HCEC 1CT (cell line): Measurements from ENCODE around the gene SOX5.
"Not testable (repeated sequence)": the region's sequence is repeated elsewhere in the genome, so short reads cannot be mapped to it uniquely, and the experiment has no call there.

Experiments used
- DNase-seq: peaks from one replicate; pipeline ENCODE4 v3.0.0-alpha.2; 2017

SOX5 gene

DNA sequence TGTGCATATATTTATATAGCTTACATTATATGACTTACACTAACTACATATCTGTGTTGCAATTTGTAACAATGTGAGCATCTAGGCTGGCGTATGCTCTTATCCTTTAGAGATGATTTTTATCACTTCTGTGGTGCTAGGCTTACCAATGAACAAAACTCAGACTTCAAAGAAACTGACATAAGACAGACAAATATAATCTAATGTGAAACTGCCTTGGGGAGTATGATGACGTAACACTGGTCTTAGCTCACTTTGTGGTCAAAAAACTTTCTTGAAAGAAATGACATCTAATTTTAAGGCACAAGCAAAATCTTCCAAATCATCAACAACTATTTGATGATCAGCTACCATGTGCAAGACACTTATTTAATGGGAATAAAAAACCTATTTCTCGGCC lies 50.0 kb downstream of the SOX5 start:
- no peak for DNase-seq

DNA sequence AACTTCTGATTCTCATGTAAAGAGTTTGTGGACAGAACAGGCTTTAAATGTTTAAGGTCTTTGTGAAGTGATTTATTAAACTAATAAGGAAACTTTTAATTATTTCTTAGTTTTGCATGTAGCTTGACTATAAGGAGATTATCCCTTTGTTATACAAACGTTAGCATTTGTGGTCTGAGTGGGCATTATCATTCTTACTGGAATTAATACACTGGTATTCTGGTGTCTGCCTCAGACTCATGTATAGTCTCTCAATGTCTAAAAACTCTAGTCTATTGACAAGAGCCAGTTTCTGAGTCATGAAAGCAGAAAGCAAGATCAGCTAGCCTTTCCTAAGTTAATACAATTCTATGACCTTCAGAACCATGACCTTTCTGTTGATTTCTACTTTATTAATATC lies 51.3 kb downstream of the SOX5 start:
- DNase-seq, result no peak

DNA sequence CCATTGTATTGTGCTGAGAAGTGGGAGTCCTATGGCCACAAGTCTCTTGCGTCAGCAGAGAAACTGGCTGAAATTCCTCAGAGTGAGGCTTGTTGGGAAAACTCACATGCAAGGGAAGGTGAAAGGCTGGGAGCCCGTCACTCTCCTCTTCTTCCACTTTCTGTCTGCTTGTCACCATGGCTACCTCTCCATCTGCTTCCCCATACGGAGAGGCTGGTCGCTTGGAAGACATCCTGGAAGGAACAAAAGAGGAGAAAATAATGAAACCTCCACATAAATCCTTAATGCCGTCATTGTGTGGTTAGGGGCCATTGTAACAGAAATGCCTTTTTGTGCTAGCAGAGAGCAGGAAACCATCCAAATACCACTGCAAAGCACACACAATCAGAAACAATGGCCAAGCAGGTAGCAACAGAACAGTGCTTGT lies 53.7 kb downstream of the SOX5 start:
- no peak for DNase-seq

DNA sequence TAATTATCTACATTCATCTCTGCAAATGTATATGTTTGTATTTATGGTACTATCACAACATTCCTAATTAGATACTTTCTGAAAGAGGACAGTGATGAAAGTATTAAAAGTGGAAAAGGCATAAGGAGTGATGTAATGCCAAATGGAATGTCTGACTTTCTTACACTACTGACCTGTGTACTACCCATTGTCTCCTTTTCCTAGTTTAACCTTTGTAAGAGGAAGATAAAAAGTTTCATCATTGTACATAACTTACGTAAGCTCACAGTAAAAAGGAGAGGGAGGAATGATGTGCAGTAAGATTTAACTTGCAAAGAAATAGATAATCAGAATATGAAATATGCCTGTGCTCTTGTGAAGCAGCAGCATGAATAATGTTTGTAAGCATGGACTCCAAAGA lies 55.9 kb downstream of the SOX5 start:
- no peak for DNase-seq

DNA sequence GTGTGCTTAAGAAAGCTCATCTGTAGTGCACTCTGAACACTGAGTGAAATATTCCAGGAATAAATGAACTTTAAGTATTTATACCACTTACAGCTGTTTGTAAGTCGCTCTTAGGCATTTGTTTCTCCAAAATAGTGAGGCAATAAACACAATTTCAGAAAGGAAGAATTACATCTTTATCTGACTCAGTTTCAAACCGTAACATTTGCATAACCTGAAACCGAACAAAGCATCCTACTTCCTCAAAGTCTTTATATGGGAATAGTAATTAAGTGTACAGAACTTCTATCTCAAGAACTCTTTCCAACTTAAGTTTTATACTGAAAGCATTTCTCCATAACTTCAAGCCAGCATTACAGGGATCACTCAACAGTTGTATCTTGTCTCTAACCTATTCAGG lies 58.4 kb downstream of the SOX5 start:
- no peak for DNase-seq

DNA sequence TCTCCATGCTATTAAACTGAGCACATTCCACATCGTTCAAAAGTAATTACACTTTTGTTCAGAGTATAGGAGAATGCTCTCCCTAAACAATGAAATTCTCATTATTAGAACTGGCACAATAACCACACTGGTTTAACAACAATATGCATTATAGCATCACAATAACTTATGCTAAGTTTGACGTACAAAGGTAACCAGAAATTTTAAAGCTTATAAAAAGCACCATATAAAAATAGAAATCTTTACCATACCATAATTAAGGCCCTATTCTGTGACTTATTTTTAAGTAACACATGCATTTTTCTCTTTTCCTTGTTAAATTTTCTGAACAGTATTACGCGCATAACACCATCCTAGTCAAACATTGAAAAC lies 60.4 kb downstream of the SOX5 start:
- no peak for DNase-seq

DNA sequence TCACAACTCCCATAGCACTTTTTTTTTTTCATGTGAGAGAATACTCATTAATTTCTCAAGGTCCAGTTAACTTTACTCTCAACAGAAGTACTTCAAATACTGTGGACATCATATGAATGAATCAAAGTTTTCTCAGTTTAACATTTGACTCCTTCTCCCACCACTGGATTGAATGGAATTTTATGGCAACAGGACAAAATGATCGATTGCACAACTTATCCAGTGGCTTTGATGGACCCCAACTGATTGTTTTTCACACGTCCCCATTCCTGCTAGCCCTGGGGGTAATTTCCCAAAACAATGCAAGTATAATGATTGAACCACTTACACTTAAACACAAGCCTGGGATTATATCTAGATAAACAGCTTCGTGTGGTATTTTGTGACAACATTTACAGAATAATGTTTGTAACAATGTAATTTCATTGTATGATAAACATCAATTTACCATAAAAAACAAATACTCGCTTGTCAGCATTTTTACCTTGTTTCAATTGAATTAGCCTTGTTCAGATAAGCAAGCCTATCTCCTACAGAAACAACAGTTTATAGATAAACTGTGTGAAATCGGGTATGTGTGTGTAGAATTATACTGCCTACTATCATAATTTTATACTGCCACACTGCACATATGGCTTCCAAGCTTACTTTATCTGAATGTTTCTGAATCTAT lies 60.9 kb downstream of the SOX5 start:
- no peak for DNase-seq

DNA sequence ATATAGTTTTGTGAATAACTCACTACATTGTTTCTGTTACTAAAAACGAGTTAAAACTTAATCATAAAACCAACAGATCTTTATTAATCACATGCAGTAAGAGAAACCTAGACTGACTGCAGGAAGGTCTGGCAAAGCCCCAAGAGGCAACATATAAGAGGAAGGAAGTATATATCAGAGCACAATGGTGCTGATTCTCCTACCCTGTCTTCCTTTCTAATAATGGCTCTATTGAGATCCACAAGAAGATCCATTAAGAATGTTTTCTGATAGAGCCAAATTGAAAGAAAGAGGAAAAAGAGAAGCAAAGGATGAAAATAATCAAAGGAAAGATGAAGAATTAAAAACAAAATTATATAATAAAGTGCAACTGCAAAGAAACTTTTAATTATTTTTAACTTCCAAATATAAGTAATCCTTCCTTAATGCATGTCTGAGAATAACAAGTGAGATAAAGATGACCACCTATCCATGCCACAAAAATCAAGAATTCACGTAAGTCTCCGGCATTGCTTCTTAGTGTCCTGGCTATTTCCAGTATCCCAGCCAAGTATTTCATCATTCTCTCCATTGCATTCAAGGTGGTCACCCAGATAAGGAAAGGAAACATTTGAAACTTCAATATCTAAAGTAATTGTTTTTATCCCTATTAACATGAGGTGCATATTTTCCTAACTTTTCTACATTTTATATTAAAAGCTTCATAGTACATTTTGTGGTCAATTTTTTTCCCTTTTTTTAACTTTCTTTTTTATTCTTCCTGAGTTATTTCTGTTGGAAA lies 62.2 kb downstream of the SOX5 start:
- no peak for DNase-seq

DNA sequence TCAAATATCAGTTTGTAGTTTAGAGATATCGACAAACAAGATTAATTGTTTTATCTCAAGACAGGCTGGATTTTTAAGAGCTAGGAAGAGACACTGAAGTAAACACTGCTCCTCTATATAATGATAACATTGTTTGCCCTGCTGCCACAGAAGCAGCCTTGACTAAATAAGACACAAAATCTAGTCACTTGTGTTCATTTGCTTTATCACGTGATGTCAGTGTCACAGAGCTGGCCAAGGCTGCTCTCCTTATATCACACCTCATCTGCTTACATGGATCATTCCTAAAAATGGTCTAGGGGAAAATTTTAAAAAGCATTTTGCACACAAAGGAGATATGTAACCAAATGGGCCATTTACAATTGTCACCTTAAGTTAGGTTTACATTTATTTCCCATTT lies 64.1 kb downstream of the SOX5 start:
- no peak for DNase-seq

DNA sequence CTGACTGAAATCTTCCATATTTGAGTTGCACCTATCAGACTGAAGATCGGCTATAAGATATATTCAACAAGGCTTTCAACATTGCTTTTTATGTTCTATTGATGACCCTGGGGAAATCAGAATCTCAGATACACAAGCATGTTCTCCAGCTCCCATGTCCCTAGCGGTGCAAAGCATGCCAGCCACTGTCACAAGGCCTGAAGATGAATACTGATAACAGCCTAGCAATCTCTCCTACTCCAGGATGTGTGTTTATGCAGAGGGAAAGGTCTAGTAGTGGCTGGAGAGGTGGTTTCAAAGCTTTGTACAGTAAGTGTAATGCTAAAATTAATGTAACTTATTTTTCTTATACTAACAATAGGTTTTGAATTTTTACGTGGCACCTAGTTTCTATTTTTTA lies 64.6 kb downstream of the SOX5 start:
- no peak for DNase-seq

DNA sequence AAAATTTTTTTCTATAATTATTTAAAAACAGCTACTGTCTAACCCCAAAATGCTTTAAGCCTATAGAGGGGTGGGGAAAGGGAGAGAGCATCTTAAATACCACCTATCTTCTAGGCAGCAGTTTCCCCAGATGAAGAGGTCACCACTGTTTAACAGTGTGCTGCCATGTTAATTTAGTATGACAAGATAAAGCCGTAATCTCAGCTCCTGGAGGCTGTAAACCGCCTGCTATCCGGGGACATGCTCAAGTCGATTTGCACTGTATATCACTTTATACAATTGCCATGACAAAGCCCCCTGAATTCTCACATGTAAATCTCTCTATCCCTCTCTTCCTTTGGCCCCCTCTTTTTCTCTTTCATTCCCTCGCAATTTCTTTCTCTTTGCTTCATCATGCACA lies 68.5 kb downstream of the SOX5 start:
- DNase-seq, result no peak

DNA sequence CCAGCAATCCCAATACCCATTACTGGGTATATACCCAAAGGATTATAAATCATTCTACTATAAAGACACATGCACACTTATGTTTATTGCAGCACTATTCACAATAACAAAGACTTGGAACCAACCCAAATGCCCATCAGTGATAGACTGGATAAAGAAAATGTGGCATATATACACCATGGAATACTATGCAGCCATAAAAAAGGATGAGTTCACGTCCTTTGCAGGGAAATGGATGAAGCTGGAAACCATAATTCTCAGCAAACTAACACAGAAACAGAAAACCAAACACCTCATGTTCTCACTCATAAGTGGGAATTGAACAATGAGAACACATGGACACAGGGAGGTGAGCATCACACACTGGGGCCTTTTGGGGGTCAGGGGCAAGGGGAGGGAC lies 72.9 kb downstream of the SOX5 start:
- not testable (repeated sequence) for DNase-seq

DNA sequence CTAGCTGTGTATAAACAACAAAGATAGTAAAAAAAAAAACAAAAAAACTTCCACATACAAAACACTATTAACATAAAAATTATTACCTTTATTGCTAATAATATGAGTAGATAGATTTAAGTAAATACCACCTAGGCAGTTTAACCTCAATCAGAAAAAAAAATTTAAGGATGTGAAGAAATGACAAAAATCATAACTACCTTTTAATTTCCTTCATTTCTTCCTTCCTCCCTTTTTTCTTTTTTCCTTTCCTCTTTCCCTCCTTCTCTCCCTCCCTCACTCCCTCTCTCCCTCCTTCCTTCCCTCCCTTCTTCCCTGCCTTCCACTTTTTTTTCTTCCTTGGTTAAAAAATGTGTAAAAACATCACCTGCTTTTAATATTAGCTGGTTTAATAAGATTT lies 81.7 kb downstream of the SOX5 start:
- DNase-seq, result no peak

DNA sequence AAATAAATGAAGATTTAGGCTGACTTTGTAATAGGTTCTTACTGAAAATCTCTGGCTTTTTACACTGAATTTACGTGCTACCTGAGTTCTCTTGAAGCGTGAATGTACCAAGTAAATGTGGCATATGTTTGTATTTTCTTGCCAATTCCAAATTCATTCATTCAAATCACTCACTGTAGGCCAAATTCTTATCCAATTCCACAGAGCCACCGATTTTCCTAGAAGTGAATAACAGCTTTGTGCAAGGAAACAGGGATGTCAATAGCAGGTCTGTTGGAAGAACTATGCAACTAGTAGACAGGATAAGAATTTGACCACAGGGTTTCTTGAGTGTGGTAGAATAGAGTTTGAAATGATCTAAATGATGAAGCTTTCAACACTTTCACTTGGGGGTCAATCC lies 86.8 kb downstream of the SOX5 start:
- no peak for DNase-seq

DNA sequence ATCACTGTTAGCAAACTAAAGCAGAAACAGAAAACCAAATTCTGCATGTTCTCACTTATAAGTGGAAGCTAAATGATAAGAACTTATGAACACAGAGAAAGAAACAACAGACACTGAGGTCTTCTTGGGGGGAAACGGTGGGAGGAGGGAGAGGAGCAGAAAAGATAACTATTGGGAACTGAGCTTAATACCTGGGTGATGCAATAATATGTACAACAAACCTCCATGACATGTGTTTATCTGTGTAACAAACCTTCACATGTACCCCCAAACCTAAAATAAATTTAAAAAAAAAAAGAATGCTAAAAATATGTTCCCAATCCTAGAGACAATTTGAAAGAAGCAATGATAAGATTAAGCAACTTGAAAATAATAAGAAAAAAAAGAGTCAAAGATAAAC lies 89.5 kb downstream of the SOX5 start:
- DNase-seq, result no peak

DNA sequence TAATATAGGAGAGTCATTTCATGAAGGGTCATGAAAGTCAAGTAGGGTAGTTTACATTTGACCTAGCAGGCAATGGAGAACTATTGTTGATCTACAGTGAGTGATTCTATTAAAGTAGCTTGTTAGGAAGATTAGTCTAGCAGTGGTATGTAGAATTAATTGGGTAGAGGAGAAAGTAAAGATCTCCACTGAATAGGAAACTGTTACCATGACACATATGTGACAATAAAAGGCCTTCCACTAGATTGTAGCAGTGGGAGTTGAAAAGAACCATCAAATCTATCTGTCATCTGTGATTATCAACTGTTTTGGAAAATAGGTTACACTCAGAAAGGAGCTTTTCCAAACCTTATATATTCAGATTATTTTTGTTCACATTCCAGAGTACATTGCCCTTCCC lies 92.3 kb downstream of the SOX5 start:
- no peak for DNase-seq

DNA sequence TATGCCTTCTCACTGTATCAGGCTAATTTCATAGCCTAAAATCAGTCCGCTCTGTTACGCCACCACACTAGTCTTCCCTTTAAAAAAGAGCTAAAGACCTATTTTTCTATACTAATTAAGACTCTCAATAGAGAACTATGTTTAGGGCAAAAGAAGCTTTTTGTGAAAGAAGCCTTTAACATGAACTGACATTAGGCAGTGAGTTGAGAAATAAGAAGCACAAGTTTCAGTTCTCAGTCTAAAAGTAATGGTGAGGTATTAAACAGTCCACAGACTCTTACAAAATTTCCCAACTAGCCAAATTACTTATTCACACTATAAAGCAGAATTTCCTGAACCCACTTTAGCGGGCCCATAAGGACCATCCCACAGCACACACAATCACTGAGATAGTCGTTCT lies 93.7 kb downstream of the SOX5 start:
- DNase-seq, result no peak

DNA sequence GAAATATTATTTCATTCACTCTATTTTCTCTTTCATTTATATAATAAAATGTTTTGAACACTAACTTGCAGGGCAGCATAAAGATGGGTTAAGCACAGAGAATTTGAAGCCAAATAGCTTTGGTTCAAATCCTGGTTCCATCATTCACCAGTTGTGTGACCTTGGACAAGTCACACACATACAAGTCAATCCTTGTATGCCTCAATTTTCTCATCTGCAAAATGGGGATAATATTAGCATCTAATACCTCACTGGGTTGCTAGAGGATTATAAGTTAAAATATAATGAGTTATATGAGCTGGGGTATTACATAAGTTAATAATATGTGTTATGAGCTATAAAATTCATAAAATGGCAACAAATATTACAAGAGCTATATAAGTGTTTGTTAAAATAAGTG lies 94.9 kb downstream of the SOX5 start:
- DNase-seq, result no peak

DNA sequence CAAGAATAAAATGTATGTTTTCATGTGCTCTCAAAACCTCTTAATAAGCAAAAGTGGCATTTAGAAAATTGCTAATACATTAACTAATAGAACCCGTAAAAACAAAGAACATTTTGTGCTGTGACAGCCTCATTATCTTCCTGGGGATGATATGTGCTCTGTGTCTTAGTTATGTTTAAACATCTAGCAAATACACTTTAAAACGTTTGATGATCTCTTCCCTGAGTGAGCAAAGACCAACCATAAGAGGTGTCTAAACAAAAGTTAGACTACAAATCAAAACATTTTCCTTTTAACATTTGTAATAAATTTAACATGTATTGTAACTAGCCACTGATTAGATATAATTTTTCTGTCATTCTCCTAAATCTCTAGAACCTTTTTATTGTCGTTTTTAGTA lies 95.8 kb downstream of the SOX5 start:
- DNase-seq, result no peak

DNA sequence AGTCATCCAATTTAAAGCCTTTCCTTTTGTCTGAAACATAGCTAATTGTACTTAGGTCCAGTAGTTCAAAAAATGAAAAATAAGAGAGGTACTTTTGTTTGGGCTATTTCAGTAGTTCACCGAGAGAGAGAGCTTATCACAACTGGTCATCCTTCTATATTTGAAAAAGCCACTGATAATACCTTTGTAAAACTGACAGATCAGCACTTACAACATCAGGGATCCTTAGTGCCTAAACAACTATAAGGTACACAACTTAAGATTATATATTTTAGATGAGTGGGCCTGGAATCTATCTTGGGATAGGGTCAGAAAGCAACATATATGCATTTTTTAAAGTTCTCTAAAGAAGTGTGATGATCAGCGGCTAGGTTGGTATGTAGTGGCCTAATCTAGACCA lies 97.9 kb downstream of the SOX5 start:
- DNase-seq, result no peak

DNA sequence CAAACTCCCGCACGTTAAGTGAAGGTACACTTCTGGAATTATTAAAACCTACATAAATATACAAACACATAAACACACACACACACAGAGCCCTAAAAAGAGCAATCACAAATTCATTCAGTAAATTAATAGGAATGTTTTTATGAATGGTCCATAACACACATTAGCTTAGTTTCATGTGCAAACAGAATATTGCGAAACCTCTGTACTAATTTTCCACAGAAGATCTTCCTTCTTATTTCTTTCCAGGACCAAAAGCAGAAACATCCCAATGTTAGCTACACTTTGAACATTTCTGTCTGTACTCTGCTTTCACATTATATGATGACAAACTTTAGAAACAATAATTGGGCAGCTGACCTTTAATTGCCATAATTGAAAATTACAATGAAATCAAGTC lies 101.6 kb downstream of the SOX5 start:
- no peak for DNase-seq

DNA sequence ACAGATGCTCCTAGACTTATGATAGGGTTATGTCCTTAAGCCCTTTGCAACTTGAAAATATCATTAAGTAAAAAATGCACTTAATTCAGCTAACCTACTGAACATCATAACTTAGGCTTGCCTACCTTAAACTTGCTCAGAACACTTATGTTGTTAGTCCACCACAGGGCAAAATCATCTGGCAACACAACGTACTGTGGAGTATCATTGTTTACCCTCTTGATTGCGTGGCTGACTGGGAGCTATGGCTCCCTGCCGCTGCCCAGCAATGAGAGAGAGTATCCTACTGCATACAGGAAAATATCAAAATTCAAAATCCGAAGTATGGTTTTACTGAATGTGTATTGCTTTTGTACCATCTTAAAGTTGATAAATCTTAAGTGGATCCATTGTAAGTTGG lies 105.5 kb downstream of the SOX5 start:
- DNase-seq, result no peak

DNA sequence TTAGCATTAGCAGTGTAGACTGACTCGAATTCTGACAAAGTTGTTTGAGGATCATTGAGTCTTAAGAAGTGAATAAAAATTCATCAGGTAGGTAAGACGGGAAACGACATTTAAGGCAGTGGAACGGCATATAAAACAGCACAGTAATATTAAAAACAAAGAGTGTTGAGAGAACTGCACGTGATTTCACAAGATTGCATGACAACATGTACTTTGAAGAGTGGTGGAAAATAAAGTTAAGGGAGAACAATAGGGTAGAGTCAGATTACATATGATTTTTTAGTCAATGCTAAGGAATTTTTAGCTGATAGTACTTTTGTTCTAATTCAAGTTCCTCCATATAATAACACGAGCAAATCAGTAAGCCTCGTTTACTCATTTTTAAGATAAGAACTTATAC lies 115.4 kb downstream of the SOX5 start:
- DNase-seq, result no peak

DNA sequence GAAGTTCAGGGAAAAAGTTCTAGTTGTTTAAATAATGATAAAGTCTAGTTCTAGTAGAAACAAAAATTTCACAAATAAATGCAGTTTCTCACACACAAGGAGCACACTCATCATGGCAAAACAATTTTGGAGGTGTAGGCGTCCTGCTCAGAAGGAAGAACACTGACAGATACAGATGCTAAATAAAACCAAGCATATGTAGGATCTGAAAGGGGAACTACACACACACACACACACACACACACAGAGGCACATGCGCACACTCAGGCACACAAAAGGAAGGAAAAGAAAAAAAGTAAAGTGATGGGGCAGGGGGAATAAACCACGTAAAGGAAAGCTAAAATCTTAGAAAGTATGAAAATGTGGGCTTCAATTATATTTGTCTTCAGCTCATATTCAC lies 117.7 kb downstream of the SOX5 start:
- no peak for DNase-seq

DNA sequence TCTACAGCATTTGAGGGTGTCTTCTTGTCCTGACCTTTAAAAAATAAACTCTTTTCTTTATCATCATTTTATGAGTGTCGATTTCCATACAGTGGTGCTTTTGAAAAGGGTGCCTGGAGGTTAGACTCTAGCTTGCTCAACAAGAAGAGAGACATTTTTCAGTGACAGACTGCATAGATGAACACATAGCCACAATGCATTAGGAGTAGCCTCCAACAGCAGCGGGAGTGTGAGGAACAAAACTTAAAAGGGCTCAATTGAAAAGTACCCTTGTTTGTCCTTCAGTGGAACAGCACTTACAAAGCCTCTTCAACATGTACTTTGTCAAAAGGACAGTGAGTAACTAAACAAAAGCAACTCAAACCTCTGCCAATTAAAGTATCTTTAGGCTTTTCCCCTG lies 119.3 kb downstream of the SOX5 start:
- no peak for DNase-seq
